A549 (cell line): ENCODE data around the gene SLC25A30. TPM values are rescaled to one million over a fixed set of nuclear protein-coding genes. Genes with fewer than 3 reads are reported as not detected.

Source experiments
- ATAC-seq, 2 experiments: fragments of 200-7000 bp in 1 of 2; fragments of >200 bp in 1 of 2; cut with Nextera tagmentation in 1 of 2; cut with Tn5 transposase in 1 of 2; 3 replicates each; pipeline versions ENCODE4 v1.8.0 to v1.9.1; 2018 to 2020; ENCODE audit warnings: mild to moderate bottlenecking in 1 of 2, moderate library complexity in 1 of 2
- CTCF ChIA-PET: fragments of 300-600 bp; sonication (Branson Sonifier 250); formaldehyde crosslinking; extraction: SDS; loops from one replicate; lab custom pipeline; 2021; ENCODE audit warnings: antibody characterized with exemption, inconsistent platforms; lab: Yijun Ruan, JAX
- POLR2A ChIA-PET: fragments of 350-600 bp; formaldehyde crosslinking; extraction: SDS; loops from one replicate; lab custom pipeline; 2021; ENCODE audit warnings: antibody characterized with exemption, inconsistent platforms; lab: Yijun Ruan, JAX
- DNase-seq, 2 experiments: peaks; one replicate each; pipeline versions ENCODE4 v3.0.0 to v3.0.0-alpha.2; 2011 to 2016; ENCODE audit warnings: low read depth in 1 of 2, low spot score in 1 of 2
- FAIRE-seq: peaks from 2 replicates; lab custom pipeline; 2011; peaks lifted over from hg19 to GRCh38; lab: Jason Lieb, UNC
- H3K27ac ChIP-seq, 2 experiments: fragments of >200 bp; sonication (Bioruptor Twin); formaldehyde crosslinking; 3 replicates each; pipeline ENCODE4 v1.5.1; 2016 to 2017
- H3K4me1 ChIP-seq: fragments of >200 bp; sonication (Bioruptor Twin); formaldehyde crosslinking; 3 replicates; pipeline ENCODE4 v1.6.1; 2016
- H3K4me2 ChIP-seq: fragments of >200 bp; sonication (Bioruptor Twin); formaldehyde crosslinking; 3 replicates; pipeline ENCODE4 v1.6.1; 2016
- H3K4me3 ChIP-seq: fragments of >200 bp; sonication (Bioruptor Twin); formaldehyde crosslinking; 3 replicates; pipeline ENCODE4 v1.5.1; 2016
- H3K9me3 ChIP-seq: fragments of >200 bp; sonication (Bioruptor Twin); formaldehyde crosslinking; 3 replicates; pipeline ENCODE4 v1.6.1; 2016
- ATOH8 ChIP-seq: fragments of 250-450 bp; sonication (Bioruptor Pico); IDR thresholded peaks from 2 replicates; pipeline ENCODE4 v1.5.0; 2020; ENCODE audit warnings: low read depth, mild to moderate bottlenecking, moderate library complexity
- BCL3 ChIP-seq: fragments of >200 bp; sonication (Bioruptor Twin); formaldehyde crosslinking; IDR thresholded peaks from 3 replicates; pipeline ENCODE4 v1.6.1; 2016
- CHD4 ChIP-seq: fragments of 200-600 bp; sonication (generic); IDR thresholded peaks from 2 replicates; pipeline ENCODE4 v1.6.1; 2016; ENCODE audit warnings: antibody characterized with exemption, mild to moderate bottlenecking, borderline replicate concordance
- CTCF ChIP-seq: fragments of >200 bp; sonication (Bioruptor Twin); formaldehyde crosslinking; IDR thresholded peaks from 3 replicates; pipeline ENCODE4 v1.5.1; 2016
- FOSB ChIP-seq: fragments of 250-450 bp; sonication (Bioruptor Pico); IDR thresholded peaks from 2 replicates; pipeline ENCODE4 v1.5.0; 2020; ENCODE audit warnings: mild to moderate bottlenecking, moderate library complexity
- HOXB5 ChIP-seq: fragments of 250-450 bp; sonication (Bioruptor Pico); IDR thresholded peaks from 2 replicates; pipeline ENCODE4 v1.5.0; 2020; ENCODE audit warnings: mild to moderate bottlenecking, moderate library complexity
- MAFK ChIP-seq: fragments of 450-650 bp; IDR thresholded peaks from 2 replicates; pipeline ENCODE4 v1.6.1; 2014; ENCODE audit not compliant: partially characterized antibody
- MAZ ChIP-seq: fragments of 150-350 bp; IDR thresholded peaks from 2 replicates; pipeline ENCODE4 v1.6.1; 2014; ENCODE audit warnings: antibody characterized with exemption, low read depth, low read length, borderline replicate concordance
- PBX3 ChIP-seq: IDR thresholded peaks from 2 replicates; pipeline ENCODE4 v1.6.1; 2012
- PHF8 ChIP-seq: fragments of 200-600 bp; sonication (generic); IDR thresholded peaks from 2 replicates; pipeline ENCODE4 v1.6.1; 2016; ENCODE audit warnings: low read depth, mild to moderate bottlenecking, antibody characterized with exemption, moderate library complexity, borderline replicate concordance
- POLR2AphosphoS2 ChIP-seq: conservative IDR thresholded peaks from 2 replicates; pipeline ENCODE4 v1.6.1; 2012; ENCODE audit warnings: low read length, improper control_type of control experiment, inconsistent platforms
- RAD21 ChIP-seq, 2 experiments: fragments of >200 bp in 1 of 2; sonication (Bioruptor Twin) in 1 of 2; formaldehyde crosslinking in 1 of 2; IDR thresholded peaks in 1 of 2; conservative IDR thresholded peaks in 1 of 2; 2 replicates in 1 of 2; 3 replicates in 1 of 2; pipeline ENCODE4 v1.6.1; 2012 to 2018; ENCODE audit warnings: inconsistent platforms in 1 of 2
- RARB ChIP-seq: fragments of 250-450 bp; sonication (Bioruptor Pico); IDR thresholded peaks from 2 replicates; pipeline ENCODE4 v1.8.0; 2021; ENCODE audit warnings: mild to moderate bottlenecking, moderate library complexity
- REST ChIP-seq: fragments of 200-600 bp; sonication (generic); IDR thresholded peaks from 2 replicates; pipeline ENCODE4 v1.6.1; 2016; ENCODE audit warnings: antibody characterized with exemption, mild to moderate bottlenecking, moderate library complexity
- SMC3 ChIP-seq: fragments of >200 bp; sonication (Bioruptor Twin); formaldehyde crosslinking; IDR thresholded peaks from 3 replicates; pipeline ENCODE4 v1.6.1; 2018; ENCODE audit warnings: inconsistent platforms
- TFCP2L1 ChIP-seq: fragments of 250-450 bp; sonication (Bioruptor Pico); IDR thresholded peaks from 2 replicates; pipeline ENCODE4 v1.5.0; 2021; ENCODE audit warnings: mild to moderate bottlenecking
- WGBS: methylation state at CpG from one replicate; pipeline ENCODE4 v1.1.6; 2017; ENCODE audit errors: missing lambda C conversion rate; 5-methylcytosine and 5-hydroxymethylcytosine counted together
- polyA plus RNA-seq, 4 experiments: library from polyadenylated mRNA; depleted of rRNA in 3 of 4; stranded (reverse); fragments of >200 nt; fragmentation: RNase III in 1 of 4; extraction: RNeasy Plus Mini Kit Qiagen cat#74134 plus additional on column Dnase treatment in 1 of 4; gene quantifications; 2 replicates in 3 of 4; 3 replicates in 1 of 4; pipeline ENCODE4 v1.2.3, GENCODE V29; 2011 to 2017

SLC25A30 gene
- polyA plus RNA-seq, 2 of the 4 experiments (the other 2 are of a cell fraction), result 10.1 to 12.7 TPM

- CTCF ChIA-PET, result interaction anchor here (1.2 to 5.0 kb wide), 12 partner anchors 10 to 325 kb away, joined by 3 to 59 read pairs (median 11); partner anchors contain the start of genes SLC25A30 and TPT1
- Histone ChIP-seq H3K4me2 (no peak overlapping the region), H3K9me3 (no peaks in the 10 kb centered on the region), H3K4me1 (peaks cover 7% of the 10 kb centered on the region), H3K4me3 (no peak overlapping the region), H3K27ac (no peak overlapping the region)
- no peak for TF ChIP-seq CHD4
- no peak for TF ChIP-seq HOXB5 (CRISPR knock-in tag)
- TF ChIP-seq ATOH8 (CRISPR knock-in tag), result no peak
- TF ChIP-seq MAZ, result no peak
- no peak for TF ChIP-seq FOSB (CRISPR knock-in tag)
- TF ChIP-seq PBX3, result no peak
- no peak for TF ChIP-seq RARB
- no peak for TF ChIP-seq BCL3
- TF ChIP-seq PHF8, result no peak
- no peak for TF ChIP-seq TFCP2L1
- TF ChIP-seq REST, result no peak
- DNase-seq, result no peak
- no peak for ATAC-seq
- WGBS, result 86% methylated on average over 24 of the region's 24 CpGs
- FAIRE-seq, result no peak
- POLR2A ChIA-PET, result interaction anchor here (1.4 kb wide), 1 partner anchor 31 kb away, joined by 5 read pairs; no protein-coding TSS in a partner anchor
These were observed 45.7 kb downstream of the SLC25A30 start for GRCh38 chr13:45372189-45373161.

- ChIA-PET CTCF (interaction anchor here (0.7 to 5.0 kb wide), 32 partner anchors 9 to 752 kb away, joined by 3 to 59 read pairs (median 5); partner anchors contain the start of genes SLC25A30 and TPT1), POLR2A (interaction anchor here (1.0 to 1.4 kb wide), 2 partner anchors 29 to 47 kb away, joined by 3 to 5 read pairs; partner anchors contain the start of gene SLC25A30)
- Histone ChIP-seq H3K9me3 (no peaks in the 10 kb centered on the region), H3K4me1 (peaks cover 12% of the 10 kb centered on the region), H3K27ac (peak overlapping the region in 1 of 2 experiments; percentile 34; a peak in 1 of 6 replicates), H3K4me3 (no peak overlapping the region), H3K4me2 (peak overlapping the region; percentile 42)
- FAIRE-seq (no peak), ATAC-seq (peak; percentile 76 to 94; a peak in 5 of 6 replicates), DNase-seq (peak; percentile 41 to 48)
- 32% methylated on average over 23 of the region's 30 CpGs for WGBS
- TF ChIP-seq SMC3, result peak; percentile 56
- TF ChIP-seq RAD21 (conservative IDR thresholded peaks at IDR 0.05 in 1 of 2, IDR thresholded peaks at IDR 0.05 in 1 of 2), result peak; percentile 73 to 78
- TF ChIP-seq POLR2AphosphoS2, result no peak
- peak; percentile 53 for TF ChIP-seq MAFK
- peak; percentile 76 for TF ChIP-seq CTCF
These were observed 47.2 kb downstream of the SLC25A30 start for GRCh38 chr13:45370922-45371406.
